Suprapubic skin (tissue), 4 donors: ENCODE data around the gene ADGRD1.

Source experiments
- CTCF ChIP-seq, 2 donors: fragments of 200-600 bp in 1 of 2; fragments of 450-650 bp in 1 of 2; sonication (generic) in 1 of 2; IDR thresholded peaks; one replicate each; pipeline ENCODE4 v1.5.1; 2016 to 2019; ENCODE audit warnings: antibody characterized with exemption in 2 of 2, mild to moderate bottlenecking in 1 of 2, moderate library complexity in 1 of 2
- POLR2A ChIP-seq, 2 donors: fragments of 450-650 bp; IDR thresholded peaks; one replicate each; pipeline ENCODE4 v1.6.1; 2017; ENCODE audit warnings: antibody characterized with exemption in 2 of 2, mild to moderate bottlenecking in 2 of 2, moderate library complexity in 2 of 2
- POLR2AphosphoS5 ChIP-seq, 3 donors: sonication (generic); formaldehyde crosslinking; IDR thresholded peaks; one replicate each; pipeline ENCODE4 v1.6.1; 2017; ENCODE audit warnings: antibody characterized with exemption in 3 of 3

DNA sequence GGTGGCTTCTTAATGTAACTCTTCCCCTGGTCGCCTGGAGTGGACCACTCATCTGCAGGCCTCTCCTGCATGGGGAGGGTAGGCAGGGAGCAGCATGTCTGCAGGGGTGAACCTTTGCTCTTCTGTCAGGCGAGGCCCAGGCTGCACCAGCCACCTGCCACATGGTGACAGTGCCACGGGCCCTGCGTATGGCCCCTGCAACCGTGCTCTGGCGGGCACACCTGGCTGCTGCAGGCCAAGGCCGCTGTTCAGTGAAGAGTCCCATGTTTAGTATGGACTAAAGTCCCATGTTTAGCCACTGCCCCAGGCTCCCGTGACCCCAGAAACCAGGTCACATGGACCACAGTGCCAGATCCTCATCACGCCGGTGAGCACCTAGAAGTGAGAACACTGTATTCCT lies 187.0 kb downstream of the ADGRD1 start:
- TF ChIP-seq CTCF (IDR thresholded peaks at IDR 0.05) (no peak), POLR2A (IDR thresholded peaks at IDR 0.05) (no peak), POLR2AphosphoS5 (IDR thresholded peaks at IDR 0.05) (no peak)
